Endothelial cell of hepatic sinusoid (primary cell): ENCODE results near the gene YTHDF1.

Experiments
- in situ Hi-C: cut with HindIII; loops from 2 replicates; pipeline ENCODE4 v1.10.0; 2017; ENCODE audit warnings: low sequenced_read_pairs

The YTHDF1 gene

GRCh38 chr20:63216041-63216848 lies at the start of gene YTHDF1:
TSS of gene YTHDF1 (minus strand) at chr20:63216131. CDS start at chr20:63215892, 239 bp downstream.
- in situ Hi-C loops = loop anchor here (25.0 kb wide), 1 partner anchor 279 kb away; the partner anchor contains the start of genes DIDO1 and GID8

DNA sequence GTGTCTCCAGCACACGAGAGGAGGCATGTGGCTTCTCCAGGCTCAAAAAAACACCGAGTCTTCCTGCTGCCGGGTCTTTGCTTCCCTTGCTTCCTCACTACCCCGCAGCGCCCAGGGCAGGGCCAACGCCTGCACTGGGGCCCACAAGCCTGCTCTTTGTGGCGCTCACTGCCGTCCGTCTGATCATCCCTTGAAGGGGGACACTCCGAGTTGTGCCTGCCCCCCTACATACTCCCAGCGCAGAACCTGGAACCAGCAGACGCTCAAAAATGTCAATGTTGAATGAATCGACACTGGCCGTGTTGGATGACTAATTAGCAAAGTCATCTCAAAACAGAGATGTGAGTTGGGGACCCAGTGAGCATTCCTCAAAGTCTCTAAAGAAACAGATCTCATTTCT lies 48.6 kb upstream of the YTHDF1 start:
- in situ Hi-C loops = loop anchor here (10.0 kb wide), 1 partner anchor 60 kb away; no protein-coding TSS in a partner anchor

DNA sequence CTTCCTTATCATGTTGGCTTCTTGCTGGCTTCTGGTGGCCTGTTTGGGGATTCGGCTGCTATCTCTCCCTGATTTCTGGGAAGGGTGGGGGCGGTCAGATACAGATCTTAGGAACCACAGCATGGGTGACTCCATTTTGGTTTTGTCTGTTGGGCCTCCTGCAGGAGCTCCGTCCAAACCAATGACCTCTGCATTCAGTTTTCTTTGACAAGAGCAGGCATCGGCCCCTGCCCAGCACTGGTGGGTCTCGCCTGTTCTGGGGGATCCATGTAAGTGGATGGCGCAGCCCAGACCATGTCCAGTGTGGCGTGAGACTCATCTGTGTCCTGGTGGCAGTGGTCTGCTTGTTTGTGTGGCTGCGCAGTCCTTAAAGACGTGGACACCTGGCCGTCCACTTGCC lies 48.1 kb upstream of the YTHDF1 start:
- in situ Hi-C loops = loop anchor here (10.0 kb wide), 1 partner anchor 59 kb away; no protein-coding TSS in a partner anchor

DNA sequence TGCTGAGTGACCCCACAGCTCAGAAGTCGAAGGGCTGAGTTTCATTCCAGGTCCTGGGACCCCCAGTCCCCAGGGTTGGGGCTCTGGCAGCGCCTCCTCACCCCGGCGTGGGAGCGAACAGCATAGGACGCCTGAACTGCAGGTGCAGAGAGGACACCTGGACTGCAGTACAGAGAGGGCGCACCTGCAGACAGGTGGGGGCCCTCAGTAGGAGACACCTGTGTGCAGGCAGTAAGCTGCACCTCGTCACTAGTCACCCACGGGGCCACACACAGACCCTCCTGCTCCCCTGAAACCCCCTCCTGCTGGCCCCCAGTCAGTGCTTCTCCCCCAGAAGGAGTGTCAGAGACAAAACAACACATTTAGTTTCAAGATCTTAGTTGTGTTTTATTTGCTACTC lies 46.9 kb upstream of the YTHDF1 start:
- in situ Hi-C loops = loop anchor here (10.0 kb wide), 1 partner anchor 58 kb away; no protein-coding TSS in a partner anchor

GRCh38 chr20:63261795-63262528 lies 46.0 kb upstream of the YTHDF1 start:
- in situ Hi-C loops = loop anchor here (10.0 kb wide), 1 partner anchor 57 kb away; no protein-coding TSS in a partner anchor

DNA sequence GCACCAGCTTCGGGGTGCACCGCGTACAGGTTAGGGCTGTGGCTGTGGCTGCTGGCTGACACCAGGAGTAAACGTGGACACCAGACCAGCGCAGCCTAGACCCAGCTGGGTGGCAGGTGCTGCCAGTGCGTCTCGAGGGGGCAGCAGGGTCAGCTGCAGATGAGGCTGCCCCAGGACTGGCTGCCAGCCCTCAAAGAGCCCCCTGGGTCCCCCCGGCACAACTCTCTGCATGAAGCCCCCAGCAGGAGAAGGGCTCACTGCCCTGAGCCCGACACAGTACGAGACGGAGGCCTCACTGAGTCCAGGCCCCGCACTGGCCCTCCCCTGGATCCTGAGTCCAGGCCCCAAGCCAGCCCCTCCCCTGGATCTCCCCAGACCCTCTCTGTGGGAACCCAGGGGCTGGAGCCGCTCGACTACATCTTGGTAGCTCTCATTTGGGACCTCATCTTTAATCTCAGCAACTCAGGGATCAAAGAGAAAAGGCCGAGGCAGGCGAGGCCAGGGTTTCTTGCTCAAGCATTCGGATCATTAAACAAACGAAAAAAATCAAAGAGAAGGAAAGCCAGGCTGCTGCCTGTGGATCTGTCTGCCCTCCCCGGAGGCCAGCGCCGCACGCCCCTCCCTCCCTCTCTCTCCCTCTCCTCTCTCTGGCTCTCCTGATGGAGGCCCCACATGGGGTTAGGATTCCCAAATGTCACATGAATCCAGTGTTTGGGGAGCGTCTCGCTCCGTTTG lies 45.3 kb upstream of the YTHDF1 start:
- in situ Hi-C loops = loop anchor here (10.0 kb wide), 1 partner anchor 56 kb away; no protein-coding TSS in a partner anchor

GRCh38 chr20:63260521-63260920 lies 44.6 kb upstream of the YTHDF1 start:
- in situ Hi-C loops = loop anchor here (10.0 kb wide), 1 partner anchor 56 kb away; no protein-coding TSS in a partner anchor

DNA sequence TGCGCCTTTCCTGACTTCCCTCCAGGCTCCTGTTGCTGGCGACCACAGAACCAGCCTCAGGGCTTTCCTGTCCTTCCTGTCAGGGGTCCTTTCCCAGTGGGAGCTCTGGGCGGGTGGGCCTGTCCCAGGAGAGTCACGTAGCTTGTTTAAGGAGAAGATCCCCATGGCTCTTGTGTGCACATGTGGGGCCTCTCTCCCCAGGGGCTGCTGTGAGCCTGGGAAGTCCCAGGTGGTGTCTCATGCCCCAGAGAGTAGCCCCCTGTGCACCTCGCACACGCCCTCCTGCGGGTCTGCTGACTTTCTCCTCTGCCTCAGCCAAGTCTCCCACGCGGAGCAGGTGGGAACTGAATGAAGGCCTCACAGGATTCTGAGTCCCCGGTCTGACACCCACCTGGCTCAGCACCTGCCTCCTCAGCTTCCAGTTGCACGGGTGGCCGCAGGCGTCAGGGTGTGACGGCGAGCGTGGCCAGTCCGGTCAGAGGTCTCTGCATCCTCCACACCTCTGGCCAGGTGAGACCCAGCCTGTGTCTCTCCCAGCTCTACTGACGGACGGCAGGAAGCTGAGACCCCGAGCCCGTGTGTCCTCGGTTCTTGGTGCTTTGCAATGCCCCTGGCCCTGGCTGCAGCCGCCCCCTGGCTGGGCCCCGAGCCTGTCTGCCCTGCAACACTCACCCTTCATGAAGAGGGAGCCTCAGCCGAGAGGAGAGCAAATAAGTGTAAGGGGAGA lies 44.0 kb upstream of the YTHDF1 start:
- in situ Hi-C loops = loop anchor here (5.0 to 10.0 kb wide), 2 partner anchors 37 to 55 kb away; no protein-coding TSS in a partner anchor

DNA sequence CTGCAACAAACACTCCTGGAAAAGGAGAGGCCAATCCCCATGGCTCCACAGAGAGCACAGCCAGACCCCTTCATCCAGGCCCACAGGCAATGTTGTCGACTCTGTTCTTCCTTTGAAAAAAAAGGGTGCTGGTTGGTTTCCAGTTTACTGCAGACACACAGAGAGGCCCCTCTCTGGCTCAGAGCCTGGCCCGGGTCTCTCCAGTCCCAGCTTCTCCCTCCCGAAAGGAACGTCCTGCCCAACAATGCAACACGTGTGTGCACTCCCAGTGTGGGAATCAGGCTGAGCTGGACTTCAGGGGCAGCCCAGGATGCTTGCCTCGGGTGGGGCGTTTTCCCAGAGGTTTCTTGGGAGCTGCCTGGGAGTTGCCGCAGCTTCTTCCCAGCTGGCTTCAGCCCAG lies 42.9 kb upstream of the YTHDF1 start:
- in situ Hi-C loops = loop anchor here (5.0 kb wide), 1 partner anchor 39 kb away; no protein-coding TSS in a partner anchor

GRCh38 chr20:63257629-63258028 lies 41.7 kb upstream of the YTHDF1 start:
- in situ Hi-C loops = loop anchor here (5.0 kb wide), 1 partner anchor 40 kb away; no protein-coding TSS in a partner anchor

DNA sequence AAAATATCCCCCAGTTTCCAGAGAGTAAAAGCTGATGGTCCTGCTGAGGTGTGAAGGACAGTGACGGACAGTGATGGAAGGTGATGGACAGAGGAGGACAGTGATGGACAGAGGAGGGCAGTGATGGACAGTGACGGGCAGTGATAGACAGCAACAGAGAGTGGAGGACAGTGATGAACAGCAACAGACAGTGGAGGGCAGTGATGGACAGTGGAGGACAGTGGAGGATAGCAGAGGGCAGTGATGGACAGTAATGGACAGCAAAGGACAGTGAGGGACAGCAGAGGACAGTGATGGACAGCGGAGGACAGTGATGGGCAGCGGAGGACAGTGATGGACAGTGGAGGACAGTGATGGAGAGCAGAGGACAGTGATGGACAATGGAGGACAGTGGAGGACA lies 41.0 kb upstream of the YTHDF1 start:
- in situ Hi-C loops = loop anchor here (5.0 kb wide), 1 partner anchor 40 kb away; no protein-coding TSS in a partner anchor

DNA sequence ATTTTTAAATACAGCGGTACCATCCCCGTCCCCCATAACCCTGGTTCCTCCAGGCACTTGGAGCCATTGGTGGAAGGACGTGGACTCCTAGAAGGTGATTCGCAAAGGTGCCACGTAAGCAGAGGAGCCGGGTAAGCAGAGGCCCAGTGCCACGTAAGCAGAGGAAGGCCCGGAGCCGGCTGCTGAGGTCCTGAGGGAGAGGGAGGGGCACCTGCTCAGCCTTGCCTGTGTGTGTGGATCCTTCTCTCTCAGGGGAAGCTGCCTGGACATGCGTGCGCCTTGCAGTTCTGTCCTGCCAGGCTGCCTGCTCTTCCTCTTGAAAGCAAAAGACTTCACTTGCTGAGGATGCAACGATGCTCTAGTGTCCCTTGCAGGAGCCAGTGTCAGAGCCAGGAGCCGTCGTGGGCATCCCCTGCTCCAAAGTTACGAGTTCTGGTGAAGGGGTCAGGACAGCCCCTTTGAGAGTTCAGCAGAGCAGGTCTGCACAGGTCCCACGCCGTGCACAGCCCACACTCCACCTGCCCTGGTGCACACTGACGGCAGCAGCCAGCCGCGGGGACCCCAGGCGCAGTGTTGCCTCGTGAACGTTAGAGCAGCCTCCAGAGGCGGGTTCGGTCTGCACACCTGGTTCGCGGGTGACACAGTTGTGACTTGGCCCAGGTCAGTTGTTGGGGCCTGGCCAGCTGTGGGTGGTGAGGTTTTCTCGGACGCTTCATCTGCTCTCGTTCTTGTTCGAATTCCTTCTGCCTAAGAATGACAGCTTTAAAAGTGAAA lies 40.2 kb upstream of the YTHDF1 start:
- in situ Hi-C loops = loop anchor here (5.0 kb wide), 1 partner anchor 41 kb away; no protein-coding TSS in a partner anchor

DNA sequence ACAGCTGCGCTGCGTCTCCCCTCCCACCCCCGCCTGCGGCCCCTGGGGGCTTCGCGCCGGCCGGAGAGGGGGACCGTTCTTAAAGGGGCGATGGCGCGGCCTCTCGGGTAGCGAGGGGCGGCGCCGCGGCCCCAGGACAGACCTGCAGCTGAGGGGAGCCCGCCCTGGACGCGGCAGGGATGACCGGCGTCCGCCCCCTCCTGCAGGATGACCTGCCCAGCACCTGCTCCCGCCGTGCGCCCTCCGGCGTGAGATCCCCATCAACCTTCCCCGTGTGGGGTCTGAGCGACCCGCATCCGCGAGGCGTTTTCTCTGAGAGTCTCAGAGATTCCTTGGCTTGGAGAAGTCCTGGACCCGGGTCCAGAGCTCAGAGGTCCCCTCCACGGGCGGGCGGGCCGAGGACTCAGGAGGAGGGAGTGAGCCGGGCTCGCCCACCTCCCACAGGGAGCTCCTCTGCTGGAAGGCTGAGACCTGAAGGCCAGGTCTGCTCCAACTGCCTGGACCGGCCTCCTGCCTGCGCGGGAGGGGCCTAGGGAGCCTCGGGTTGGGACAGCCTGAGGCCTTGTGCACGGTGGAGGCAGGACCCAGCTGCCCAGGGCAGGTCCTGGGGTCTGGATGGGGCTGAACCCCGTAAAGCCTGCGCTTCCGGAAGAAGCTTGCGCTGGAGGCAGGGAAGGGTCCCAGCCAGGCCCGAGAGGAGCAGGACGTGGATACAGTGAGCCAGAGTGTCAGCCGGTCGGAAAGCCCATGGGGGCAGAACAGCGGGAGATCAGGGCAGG lies 38.9 kb upstream of the YTHDF1 start:
- in situ Hi-C loops = loop anchor here (5.0 kb wide), 1 partner anchor 43 kb away; no protein-coding TSS in a partner anchor

- in situ Hi-C loops = no loop called here
Observed at GRCh38 chr20:63254232-63254605, 38.3 kb upstream of the YTHDF1 start, which contains the start of gene NKAIN4. TSS of gene NKAIN4 (minus strand) at chr20:63254463. CDS start at chr20:63254450, 13 bp downstream.

GRCh38 chr20:63253438-63254231 lies 37.7 kb upstream of the YTHDF1 start:
- in situ Hi-C loops = no loop called here

DNA sequence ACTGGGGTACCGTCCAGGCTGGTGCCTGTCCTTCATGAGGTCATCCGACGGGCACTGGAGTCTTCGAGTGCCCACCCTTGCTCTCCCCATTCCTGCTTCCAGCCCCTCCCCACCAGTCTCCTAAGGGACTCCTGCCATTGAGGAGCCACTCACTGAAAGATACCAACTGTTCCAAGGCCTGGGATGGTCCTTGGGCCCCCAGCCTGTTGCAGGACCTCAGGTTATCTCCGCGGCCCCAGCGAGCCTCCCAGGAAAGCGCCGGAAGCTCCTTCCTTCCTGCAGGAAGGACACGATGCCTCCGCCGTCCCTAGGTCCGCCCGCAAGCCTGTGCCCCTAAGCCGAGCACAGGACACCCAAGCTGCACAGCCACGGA lies 37.1 kb upstream of the YTHDF1 start:
- in situ Hi-C loops = no loop called here

GRCh38 chr20:63252284-63252711 lies 36.4 kb upstream of the YTHDF1 start:
- in situ Hi-C loops = no loop called here
